Thyroid gland (tissue), 4 donors: ENCODE data around the gene SH3D19. TPM values are rescaled to one million over a fixed set of nuclear protein-coding genes. Genes with fewer than 3 reads are reported as not detected.

Experiments
- DNase-seq, 2 donors: peaks; one replicate each; pipeline ENCODE4 v3.0.0-alpha.2; 2019
- H3K27ac ChIP-seq, 3 donors: fragments of 200-600 bp; sonication (generic); 1 replicate in 2 of 3; 2 replicates in 1 of 3; pipeline ENCODE4 v1.5.1; 2016 to 2019; ENCODE audit warnings: mild to moderate bottlenecking in 1 of 3, moderate library complexity in 1 of 3
- H3K27me3 ChIP-seq: fragments of 200-600 bp; sonication (generic); one replicate; pipeline ENCODE4 v1.5.1; 2019
- H3K36me3 ChIP-seq, 2 donors: fragments of 200-600 bp; sonication (generic); one replicate each; pipeline ENCODE4 v1.5.1; 2016 to 2019
- H3K4me1 ChIP-seq, 2 donors: fragments of 200-600 bp; sonication (generic); one replicate each; pipeline ENCODE4 v1.5.1; 2017 to 2019
- H3K4me3 ChIP-seq, 3 donors: fragments of 200-600 bp; sonication (generic); replicated peaks in 1 of 3; 1 replicate in 2 of 3; 2 replicates in 1 of 3; pipeline ENCODE4 v1.5.1; 2016; ENCODE audit warnings: mild to moderate bottlenecking in 1 of 3
- H3K9me3 ChIP-seq: fragments of 200-600 bp; sonication (generic); one replicate; pipeline ENCODE4 v1.5.1; 2017
- CTCF ChIP-seq, 6 experiments: fragments of 200-600 bp in 3 of 6; fragments of 450-650 bp in 3 of 6; sonication (generic) in 3 of 6; IDR thresholded peaks; one replicate each; pipeline ENCODE4 v1.5.1; 2016 to 2019; ENCODE audit warnings: antibody characterized with exemption in 6 of 6, mild to moderate bottlenecking in 2 of 6, inconsistent platforms in 1 of 6, moderate library complexity in 1 of 6
- POLR2A ChIP-seq, 2 donors: fragments of 450-650 bp; IDR thresholded peaks; one replicate each; pipeline ENCODE4 v1.6.1; 2017; ENCODE audit warnings: antibody characterized with exemption in 2 of 2, mild to moderate bottlenecking in 2 of 2, moderate library complexity in 1 of 2
- WGBS, 2 donors: methylation state at CpG; one replicate each; pipeline ENCODE4 v1.1.5; 2017; 5-methylcytosine and 5-hydroxymethylcytosine counted together
- intact Hi-C: fragments of 100-400 bp; cut with DNase I; formaldehyde crosslinking; loops from one replicate; pipeline ENCODE4 v1.15.1; 2023
- total RNA-seq, 4 donors: library from RNA; depleted of rRNA; stranded (reverse); fragments of >200 nt; gene quantifications; one replicate each; pipeline ENCODE4 v1.2.3, GENCODE V29; 2016

SH3D19 gene
- total RNA-seq, 4 donors from 2014 or later = 82.0 to 143 (median 113) TPM

- peaks cover 14 to 22% of the 10 kb centered on the region in 2 donors for H3K4me1 ChIP-seq
- H3K27ac ChIP-seq = no peak overlapping the region
- no peaks in the 10 kb centered on the region for H3K9me3 ChIP-seq
- no peak overlapping the region for H3K4me3 ChIP-seq
- intact Hi-C loops = no loop called here
- H3K36me3 ChIP-seq = no peaks in the 10 kb centered on the region
- no peak for TF ChIP-seq CTCF (IDR thresholded peaks at IDR 0.05)
- 64 to 83% methylated on average over 1 of the region's 1 CpG for WGBS, 2 donors
- H3K27me3 ChIP-seq = no peaks in the 10 kb centered on the region
- no peak for DNase-seq
These were observed 119.7 kb downstream of the SH3D19 start for GRCh38 chr4:151205722-151206121.

- WGBS, 2 donors = 83 to 86% methylated on average over 10 of the region's 10 CpGs
- Histone ChIP-seq H3K27me3 (no peaks in the 10 kb centered on the region), H3K4me3 (no peak overlapping the region), H3K36me3 (no peaks in the 10 kb centered on the region), H3K27ac (peak overlapping the region in 1 of 3 donors; percentile 13), H3K4me1 (peaks cover 14 to 22% of the 10 kb centered on the region in 2 donors), H3K9me3 (no peaks in the 10 kb centered on the region)
- intact Hi-C loops = no loop called here
- no peak for DNase-seq
- TF ChIP-seq CTCF (IDR thresholded peaks at IDR 0.05) (no peak), POLR2A (IDR thresholded peaks at IDR 0.05) (no peak)
These were observed 120.4 kb downstream of the SH3D19 start for GRCh38 chr4:151204925-151205524.

- Histone ChIP-seq H3K4me3 (no peak overlapping the region), H3K27ac (peak overlapping the region in 2 of 3 donors; percentile 44 to 57), H3K36me3 (no peaks in the 10 kb centered on the region), H3K27me3 (no peaks in the 10 kb centered on the region), H3K9me3 (no peaks in the 10 kb centered on the region), H3K4me1 (peaks cover 14 to 28% of the 10 kb centered on the region in 2 donors)
- TF ChIP-seq CTCF (IDR thresholded peaks at IDR 0.05) = no peak
- no peak for TF ChIP-seq POLR2A (IDR thresholded peaks at IDR 0.05)
- peak in 1 of 2 donors; percentile 27 for DNase-seq
- intact Hi-C loops = no loop called here
- WGBS, 2 donors = 37 to 42% methylated on average over 6 of the region's 6 CpGs
These were observed 122.5 kb downstream of the SH3D19 start for GRCh38 chr4:151202851-151203455.

GRCh38 chr4:151202381-151202780 lies 123.0 kb downstream of the SH3D19 start:
- H3K4me1 ChIP-seq = peaks cover 14 to 28% of the 10 kb centered on the region in 2 donors
- H3K36me3 ChIP-seq = no peaks in the 10 kb centered on the region
- H3K4me3 ChIP-seq = no peak overlapping the region
- intact Hi-C loops = no loop called here
- no peaks in the 10 kb centered on the region for H3K27me3 ChIP-seq
- H3K27ac ChIP-seq = peak overlapping the region in 2 of 3 donors; percentile 44 to 57
- no peaks in the 10 kb centered on the region for H3K9me3 ChIP-seq
- DNase-seq = no peak
- 92 to 93% methylated on average over 2 of the region's 2 CpGs for WGBS, 2 donors
- TF ChIP-seq CTCF (IDR thresholded peaks at IDR 0.05) (no peak), POLR2A (IDR thresholded peaks at IDR 0.05) (no peak)
